ENCODE results near the gene ZNF311. TPM values are rescaled to one million over a fixed set of nuclear protein-coding genes. Genes with fewer than 3 reads are reported as not detected.

The ZNF311 gene
- total and polyA plus RNA-seq, 9 of the 15 experiments (the other 6 are each of a cell fraction or from before 2014, with no cell fraction given), result 5.1 to 10.0 (median 7.5) TPM

DNA sequence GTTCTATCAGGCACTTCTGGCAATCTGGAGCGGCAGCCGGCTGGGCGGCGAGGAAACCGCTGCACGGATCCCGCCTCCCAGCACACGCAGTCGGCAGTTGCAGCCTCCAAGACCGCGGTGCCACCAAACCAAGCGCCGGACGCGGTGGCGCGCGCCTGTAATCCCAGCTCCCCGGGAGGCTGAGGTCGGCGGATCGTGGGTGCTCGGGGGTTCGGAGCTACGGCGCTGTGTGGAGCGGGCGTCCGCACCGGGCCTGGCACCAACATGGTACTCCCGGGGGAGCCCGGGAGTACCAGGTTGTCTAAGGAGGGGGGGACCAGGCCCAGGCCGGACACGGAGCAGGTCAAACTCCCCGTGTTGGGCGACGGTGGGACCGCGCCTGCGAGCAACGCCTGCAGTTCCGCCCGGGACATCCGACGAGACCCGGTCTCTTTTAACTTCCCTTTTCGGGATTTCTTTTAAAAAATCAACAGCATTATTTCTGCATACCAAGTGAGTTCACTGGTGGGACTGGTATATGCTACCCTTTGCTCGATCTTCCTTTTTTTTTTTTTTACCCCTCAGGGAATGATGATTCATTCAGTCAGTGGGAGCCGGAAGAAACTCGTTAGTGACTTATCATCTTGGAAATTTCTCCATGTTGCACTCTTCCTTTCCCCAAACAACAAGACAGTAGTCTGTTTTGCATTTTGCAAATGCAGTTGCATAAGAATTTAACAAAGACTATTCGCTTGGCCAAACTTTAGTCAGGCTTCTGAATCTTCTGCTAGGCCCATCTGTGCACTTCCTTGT is 27.6 kb downstream of the ZNF311 start (continued):
- TF ChIP-seq ZFX (CRISPR knock-in tag; IDR thresholded peaks at IDR 0.05), result peak; percentile 65
- peak; percentile 9; the same call in 1 of the 2 replicates for TF ChIP-seq ILK (tag; IDR thresholded peaks at IDR 0.05; ENCODE audit: borderline replicate concordance, low read depth)
- no peak for TF ChIP-seq HOXB6 (CRISPR knock-in tag; IDR thresholded peaks at IDR 0.05; ENCODE audit: borderline replicate concordance)
- TF ChIP-seq IFI16 (CRISPR knock-in tag; IDR thresholded peaks at IDR 0.05), result no peak
- no peak for TF ChIP-seq IRF2 (CRISPR knock-in tag; IDR thresholded peaks at IDR 0.05)
- no peak for TF ChIP-seq SMAD1 (IDR thresholded peaks at IDR 0.05; ENCODE audit: low read depth, low read length, partially characterized antibody)
- peak; percentile 85 for TF ChIP-seq FOSL1 (tag; conservative IDR thresholded peaks at IDR 0.05)
- no peak for TF ChIP-seq TSC22D4 (tag; IDR thresholded peaks at IDR 0.05)
- no peak for TF ChIP-seq BRF1 (IDR thresholded peaks at IDR 0.05; ENCODE audit: borderline replicate concordance, extremely low read depth, insufficient read length)
- no peak for TF ChIP-seq ZNF165 (CRISPR knock-in tag; IDR thresholded peaks at IDR 0.05; ENCODE audit: borderline replicate concordance)
- TF ChIP-seq, protein P1, sequence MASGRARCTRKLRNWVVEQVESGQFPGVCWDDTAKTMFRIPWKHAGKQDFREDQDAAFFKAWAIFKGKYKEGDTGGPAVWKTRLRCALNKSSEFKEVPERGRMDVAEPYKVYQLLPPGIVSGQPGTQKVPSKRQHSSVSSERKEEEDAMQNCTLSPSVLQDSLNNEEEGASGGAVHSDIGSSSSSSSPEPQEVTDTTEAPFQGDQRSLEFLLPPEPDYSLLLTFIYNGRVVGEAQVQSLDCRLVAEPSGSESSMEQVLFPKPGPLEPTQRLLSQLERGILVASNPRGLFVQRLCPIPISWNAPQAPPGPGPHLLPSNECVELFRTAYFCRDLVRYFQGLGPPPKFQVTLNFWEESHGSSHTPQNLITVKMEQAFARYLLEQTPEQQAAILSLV (tag; IDR thresholded peaks at IDR 0.05), result 0 out of 2 replicates have a peak, but pooled peaks have one; percentile 41
- no peak for TF ChIP-seq ZNF174 (CRISPR knock-in tag; IDR thresholded peaks at IDR 0.05)
- no peak for TF ChIP-seq ZKSCAN1 (IDR thresholded peaks at IDR 0.05; ENCODE audit: low read depth, low read length)
- TF ChIP-seq, protein P2, sequence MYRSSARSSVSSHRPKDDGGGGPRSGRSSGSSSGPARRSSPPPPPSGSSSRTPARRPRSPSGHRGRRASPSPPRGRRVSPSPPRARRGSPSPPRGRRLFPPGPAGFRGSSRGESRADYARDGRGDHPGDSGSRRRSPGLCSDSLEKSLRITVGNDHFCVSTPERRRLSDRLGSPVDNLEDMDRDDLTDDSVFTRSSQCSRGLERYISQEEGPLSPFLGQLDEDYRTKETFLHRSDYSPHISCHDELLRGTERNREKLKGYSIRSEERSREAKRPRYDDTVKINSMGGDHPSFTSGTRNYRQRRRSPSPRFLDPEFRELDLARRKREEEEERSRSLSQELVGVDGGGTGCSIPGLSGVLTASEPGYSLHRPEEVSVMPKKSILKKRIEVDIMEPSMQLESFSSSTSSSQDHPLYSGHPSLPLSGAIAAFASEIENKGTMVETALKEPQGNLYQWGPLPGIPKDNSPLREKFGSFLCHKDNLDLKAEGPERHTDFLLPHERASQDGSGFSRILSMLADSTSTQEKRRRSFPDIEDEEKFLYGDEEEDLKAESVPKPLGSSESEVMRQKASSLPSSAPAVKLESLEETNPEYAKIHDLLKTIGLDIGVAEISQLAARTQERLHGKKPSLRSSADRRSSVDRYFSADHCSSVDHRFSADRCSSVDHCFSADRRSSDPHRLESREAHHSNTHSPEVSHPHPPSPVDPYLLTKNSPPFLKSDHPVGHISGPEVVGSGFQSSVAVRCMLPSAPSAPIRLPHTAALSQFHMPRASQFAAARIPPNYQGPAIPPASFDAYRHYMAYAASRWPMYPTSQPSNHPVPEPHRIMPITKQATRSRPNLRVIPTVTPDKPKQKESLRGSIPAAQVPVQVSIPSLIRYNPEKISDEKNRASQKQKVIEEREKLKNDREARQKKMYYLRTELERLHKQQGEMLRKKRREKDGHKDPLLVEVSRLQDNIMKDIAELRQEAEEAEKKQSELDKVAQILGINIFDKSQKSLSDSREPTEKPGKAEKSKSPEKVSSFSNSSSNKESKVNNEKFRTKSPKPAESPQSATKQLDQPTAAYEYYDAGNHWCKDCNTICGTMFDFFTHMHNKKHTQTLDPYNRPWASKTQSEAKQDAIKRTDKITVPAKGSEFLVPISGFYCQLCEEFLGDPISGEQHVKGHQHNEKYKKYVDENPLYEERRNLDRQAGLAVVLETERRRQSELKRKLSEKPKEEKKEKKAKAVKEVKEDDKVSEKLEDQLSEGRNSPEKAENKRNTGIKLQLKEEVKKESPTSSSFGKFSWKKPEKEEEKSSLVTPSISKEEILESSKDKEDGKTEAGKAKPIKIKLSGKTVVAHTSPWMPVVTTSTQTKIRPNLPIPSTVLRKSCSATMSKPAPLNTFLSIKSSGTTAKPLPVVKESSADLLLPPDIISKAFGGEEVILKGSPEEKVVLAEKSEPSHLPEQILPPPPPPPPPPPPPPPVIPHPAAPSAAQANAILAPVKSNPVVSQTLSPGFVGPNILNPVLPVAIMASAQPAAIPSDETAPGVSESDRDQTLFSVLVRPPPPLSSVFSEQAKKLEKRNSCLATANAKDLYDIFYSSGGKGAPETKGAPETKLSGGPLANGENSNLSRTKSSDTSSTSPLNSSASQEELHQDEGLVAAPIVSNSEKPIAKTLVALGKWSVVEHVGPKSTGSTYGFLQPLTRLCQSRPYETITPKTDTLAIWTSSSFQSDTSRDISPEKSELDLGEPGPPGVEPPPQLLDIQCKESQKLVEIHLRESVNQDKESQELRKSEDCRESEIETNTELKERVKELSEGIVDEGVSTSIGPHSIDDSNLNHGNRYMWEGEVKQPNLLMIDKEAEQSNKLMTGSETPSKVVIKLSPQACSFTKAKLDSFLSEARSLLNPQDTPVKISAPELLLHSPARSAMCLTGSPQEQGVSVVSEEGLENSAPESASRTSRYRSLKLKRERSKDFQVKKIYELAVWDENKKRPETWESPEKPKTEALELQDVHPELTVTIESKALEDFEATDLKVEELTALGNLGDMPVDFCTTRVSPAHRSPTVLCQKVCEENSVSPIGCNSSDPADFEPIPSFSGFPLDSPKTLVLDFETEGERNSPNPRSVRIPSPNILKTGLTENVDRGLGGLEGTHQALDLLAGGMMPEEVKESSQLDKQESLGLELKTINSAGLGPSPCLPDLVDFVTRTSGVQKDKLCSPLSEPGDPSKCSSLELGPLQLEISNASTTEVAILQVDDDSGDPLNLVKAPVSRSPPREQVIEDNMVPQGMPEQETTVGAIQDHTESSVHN (IDR thresholded peaks at IDR 0.05; ENCODE audit: borderline replicate concordance in 1 of 2, low read depth in 1 of 2), result no peak
- TF ChIP-seq NFE2 (IDR thresholded peaks at IDR 0.05; ENCODE audit: low read depth), result no peak
- TF ChIP-seq BCL6 (CRISPR knock-in tag; IDR thresholded peaks at IDR 0.05), result 0 out of 2 replicates have a peak, but pooled peaks have one; percentile 24
- no peak for TF ChIP-seq HDAC2 (IDR thresholded peaks at IDR 0.05)
- TF ChIP-seq CHCHD3 (CRISPR knock-in tag; IDR thresholded peaks at IDR 0.05), result no peak
- TF ChIP-seq HDAC6 (IDR thresholded peaks at IDR 0.05; ENCODE audit: low read depth, low read length), result no peak
- TF ChIP-seq ZEB2 (IDR thresholded peaks at IDR 0.05), result no peak
- TF ChIP-seq ZNF175 (CRISPR knock-in tag; IDR thresholded peaks at IDR 0.05; ENCODE audit: low read depth), result peak; percentile 86
